GM18507 (cell line): ENCODE data around the gene CDC42BPG.
A peak's percentile ranks its signal among the peaks of the same experiment; 100 is the strongest.
"Not testable (repeated sequence)": the region's sequence is repeated elsewhere in the genome, so short reads cannot be mapped to it uniquely, and the experiment has no call there.

Experiments used
- DNase-seq: peaks from one replicate; pipeline ENCODE4 v3.0.0; 2011; ENCODE audit warnings: low read depth; ENCODE audit not compliant: insufficient read length; ENCODE audit errors: extremely low spot score
- FAIRE-seq: peaks from 2 replicates; lab custom pipeline; 2011; peaks lifted over from hg19 to GRCh38; lab: Jason Lieb, UNC

Gene CDC42BPG

GRCh38 chr11:64815433-64815832 is 29.0 kb downstream of the CDC42BPG start:
- not testable (repeated sequence) for DNase-seq, FAIRE-seq

- DNase-seq, result peak; percentile 36
- peak; percentile 92 for FAIRE-seq
Observed at GRCh38 chr11:64814712-64815187, 29.7 kb downstream of the CDC42BPG start.

GRCh38 chr11:64813826-64814225 is 30.6 kb downstream of the CDC42BPG start:
- DNase-seq (no peak), FAIRE-seq (no peak)

GRCh38 chr11:64810891-64811272 is 33.6 kb downstream of the CDC42BPG start:
- no peak for FAIRE-seq
- DNase-seq, result no peak

- DNase-seq, result peak; percentile 78
Observed at GRCh38 chr11:64810271-64810890, 34.1 kb downstream of the CDC42BPG start, which contains the start of gene MEN1. Gene MEN1, minus strand, starts transcription at chr11:64810551. Its CDS starts 442 bp downstream, at chr11:64810109.

GRCh38 chr11:64809781-64810241 is 34.6 kb downstream of the CDC42BPG start:
- DNase-seq (no peak), FAIRE-seq (no peak)

More at GRCh38 chr11:64810271-64810890, 34.1 kb downstream of the CDC42BPG start, which contains the start of gene MEN1:
- FAIRE-seq, result peak; percentile 91

GRCh38 chr11:64805481-64805880 is 39.0 kb downstream of the CDC42BPG start:
- no peak for DNase-seq
- no peak for FAIRE-seq

- FAIRE-seq (no peak), DNase-seq (no peak)
Observed at GRCh38 chr11:64804346-64805210, 39.9 kb downstream of the CDC42BPG start.

GRCh38 chr11:64803846-64804345 is 40.6 kb downstream of the CDC42BPG start:
- no peak for FAIRE-seq
- DNase-seq, result no peak

- DNase-seq, result peak; percentile 87
- peak; percentile 75 for FAIRE-seq
Observed at GRCh38 chr11:64803158-64803845, 41.2 kb downstream of the CDC42BPG start, which contains the start of gene MAP4K2. Gene MAP4K2, minus strand, starts transcription at chr11:64803214. Its CDS starts 65 bp downstream, at chr11:64803149.

- FAIRE-seq (peak; percentile 72), DNase-seq (no peak)
Observed at GRCh38 chr11:64802370-64803157, 41.9 kb downstream of the CDC42BPG start.

GRCh38 chr11:64801561-64802369 is 42.7 kb downstream of the CDC42BPG start:
- FAIRE-seq (no peak), DNase-seq (no peak)

- FAIRE-seq (no peak), DNase-seq (no peak)
Observed at GRCh38 chr11:64801158-64801464, 43.3 kb downstream of the CDC42BPG start.

- DNase-seq (no peak), FAIRE-seq (no peak)
Observed at GRCh38 chr11:64800303-64801157, 43.9 kb downstream of the CDC42BPG start.

GRCh38 chr11:64799623-64800302 is 44.7 kb downstream of the CDC42BPG start:
- DNase-seq (no peak), FAIRE-seq (peak; percentile 78)

- no peak for DNase-seq
- FAIRE-seq, result no peak
Observed at GRCh38 chr11:64799256-64799622, 45.2 kb downstream of the CDC42BPG start.
